ENCODE data around the gene MAN2B1. TPM values are rescaled to one million over a fixed set of nuclear protein-coding genes. Genes with fewer than 3 reads are reported as not detected.
"Not testable (repeated sequence)": the region's sequence is repeated elsewhere in the genome, so short reads cannot be mapped to it uniquely, and the experiment has no call there.

Gene MAN2B1
- total RNA-seq, result 10 to 100 TPM; 51.9 to 84.2 (median 68.0) TPM

DNA sequence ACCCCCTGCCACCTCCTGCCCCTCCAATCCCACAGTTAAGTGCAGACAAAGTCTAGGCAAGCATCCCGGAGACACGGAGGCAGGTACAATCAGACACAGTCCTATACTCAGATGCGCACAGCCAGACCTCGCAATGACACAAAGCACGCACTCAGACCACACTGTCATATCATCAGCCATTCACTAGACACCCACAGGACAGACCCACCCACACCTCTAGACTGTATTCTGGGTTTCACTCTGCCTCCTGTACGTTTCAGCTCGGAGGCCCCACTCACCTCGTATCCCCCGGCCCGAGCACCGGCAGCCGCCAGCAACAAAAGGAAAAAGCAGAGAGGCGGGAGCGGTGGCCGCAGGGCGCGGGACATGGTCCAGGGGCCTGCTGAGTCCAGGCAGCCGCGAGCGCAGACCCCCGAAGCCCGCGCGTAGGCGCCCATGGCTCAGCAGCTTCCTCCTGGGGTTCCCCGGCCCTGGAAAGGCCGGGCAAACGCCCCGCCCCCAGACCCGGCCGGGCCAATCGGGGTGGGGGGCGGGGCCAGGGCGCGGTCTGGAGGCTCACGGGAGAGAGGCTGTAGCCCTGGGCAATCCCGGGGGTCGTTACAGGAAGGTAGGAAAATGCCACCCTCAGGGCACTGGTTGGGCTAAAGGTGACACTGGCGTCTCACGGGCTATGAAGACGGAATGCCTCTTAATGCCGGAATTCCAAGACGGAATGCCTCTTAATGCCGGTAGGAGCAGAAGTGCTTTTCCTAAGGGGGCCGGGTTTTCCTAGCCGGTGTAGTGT is at the start of gene MAN2B1, which contains the start of gene WDR83:
MAN2B1 (minus strand) TSS at position 478 of the 784 bp plus-strand sequence; CDS start at position 437, 41 bp downstream.
WDR83 (plus strand) TSS at position 543 of the 784 bp plus-strand sequence. CDS start 2,984 bp downstream, outside the sequence.
- Histone ChIP-seq H3K27ac (peak within 1 kb of the TSS; percentile 72 to 96 (median 74)), H3K27me3 (no peaks in the 10 kb centered on the region), H3K36me3 (peaks cover 0 to 36% (median 0%) of the 10 kb centered on the region in 3 donors), H3K4me1 (peaks cover 0 to 42% (median 25%) of the 10 kb centered on the region in 4 donors), H3K4me3 (peak within 1 kb of the TSS; percentile 61 to 92 (median 88)), H3K9me3 (no peaks in the 10 kb centered on the region)
- TF ChIP-seq, protein P1, sequence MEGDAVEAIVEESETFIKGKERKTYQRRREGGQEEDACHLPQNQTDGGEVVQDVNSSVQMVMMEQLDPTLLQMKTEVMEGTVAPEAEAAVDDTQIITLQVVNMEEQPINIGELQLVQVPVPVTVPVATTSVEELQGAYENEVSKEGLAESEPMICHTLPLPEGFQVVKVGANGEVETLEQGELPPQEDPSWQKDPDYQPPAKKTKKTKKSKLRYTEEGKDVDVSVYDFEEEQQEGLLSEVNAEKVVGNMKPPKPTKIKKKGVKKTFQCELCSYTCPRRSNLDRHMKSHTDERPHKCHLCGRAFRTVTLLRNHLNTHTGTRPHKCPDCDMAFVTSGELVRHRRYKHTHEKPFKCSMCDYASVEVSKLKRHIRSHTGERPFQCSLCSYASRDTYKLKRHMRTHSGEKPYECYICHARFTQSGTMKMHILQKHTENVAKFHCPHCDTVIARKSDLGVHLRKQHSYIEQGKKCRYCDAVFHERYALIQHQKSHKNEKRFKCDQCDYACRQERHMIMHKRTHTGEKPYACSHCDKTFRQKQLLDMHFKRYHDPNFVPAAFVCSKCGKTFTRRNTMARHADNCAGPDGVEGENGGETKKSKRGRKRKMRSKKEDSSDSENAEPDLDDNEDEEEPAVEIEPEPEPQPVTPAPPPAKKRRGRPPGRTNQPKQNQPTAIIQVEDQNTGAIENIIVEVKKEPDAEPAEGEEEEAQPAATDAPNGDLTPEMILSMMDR (IDR thresholded peaks at IDR 0.05), result no peak
- peak in 1 of 2 donors; percentile 14 for TF ChIP-seq POLR2A (IDR thresholded peaks at IDR 0.05)
- DNase-seq, result peak; percentile 85 to 90 (median 88)

DNA sequence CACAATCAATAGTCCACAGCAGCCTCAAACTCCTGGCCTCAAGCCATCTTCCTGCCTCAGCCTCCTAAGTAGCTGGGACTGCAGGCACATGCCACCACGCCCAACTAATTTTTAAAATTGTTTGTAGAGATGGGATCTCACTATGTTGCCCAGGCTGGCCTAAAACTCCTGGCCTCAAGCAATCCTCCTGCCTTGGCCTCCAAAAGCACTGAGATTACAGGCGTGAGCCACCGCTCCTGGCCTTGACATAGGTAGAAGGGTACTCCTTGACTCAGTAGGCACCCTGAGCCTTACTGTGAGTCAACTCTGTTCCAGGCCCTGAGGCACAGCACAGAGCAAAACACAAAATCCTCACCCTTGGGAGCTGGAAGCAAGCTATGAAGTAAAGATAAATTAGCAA is 49.4 kb upstream of the MAN2B1 start:
- H3K36me3 ChIP-seq, result peaks cover 0 to 61% (median 0%) of the 10 kb centered on the region in 3 donors
- H3K9me3 ChIP-seq, result no peaks in the 10 kb centered on the region
- H3K4me3 ChIP-seq, result no peak overlapping the region
- TF ChIP-seq, protein P1 (IDR thresholded peaks at IDR 0.05), result no peak
- no peak for TF ChIP-seq POLR2A (IDR thresholded peaks at IDR 0.05)
- H3K27me3 ChIP-seq, result no peaks in the 10 kb centered on the region
- DNase-seq, result no peak
- H3K4me1 ChIP-seq, result peaks cover 0 to 11% (median 4%) of the 10 kb centered on the region in 4 donors
- no peak overlapping the region for H3K27ac ChIP-seq

DNA sequence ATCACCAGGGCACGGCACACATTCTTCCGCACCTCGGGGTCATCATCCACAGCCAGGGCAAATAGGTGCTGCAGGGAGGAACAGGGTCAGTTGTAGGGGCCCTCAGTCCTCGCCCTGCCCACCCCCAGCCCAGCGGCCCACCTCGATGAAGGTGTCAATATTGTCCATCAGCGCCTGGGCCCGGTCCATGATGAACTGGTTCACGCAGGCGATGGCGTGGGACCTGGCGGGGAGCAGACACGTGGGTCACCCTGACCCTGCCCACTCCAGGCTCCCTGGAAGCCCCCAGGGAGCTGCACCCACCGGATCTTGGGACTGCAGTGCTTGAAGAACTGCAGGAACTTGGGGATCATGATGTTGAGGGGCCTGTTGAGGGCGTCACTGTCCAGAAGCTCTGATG is 48.6 kb upstream of the MAN2B1 start:
- H3K27me3 ChIP-seq, result no peaks in the 10 kb centered on the region
- H3K36me3 ChIP-seq, result peaks cover 0 to 70% (median 0%) of the 10 kb centered on the region in 3 donors
- TF ChIP-seq, protein P1 (IDR thresholded peaks at IDR 0.05), result no peak
- TF ChIP-seq POLR2A (IDR thresholded peaks at IDR 0.05), result no peak

DNA sequence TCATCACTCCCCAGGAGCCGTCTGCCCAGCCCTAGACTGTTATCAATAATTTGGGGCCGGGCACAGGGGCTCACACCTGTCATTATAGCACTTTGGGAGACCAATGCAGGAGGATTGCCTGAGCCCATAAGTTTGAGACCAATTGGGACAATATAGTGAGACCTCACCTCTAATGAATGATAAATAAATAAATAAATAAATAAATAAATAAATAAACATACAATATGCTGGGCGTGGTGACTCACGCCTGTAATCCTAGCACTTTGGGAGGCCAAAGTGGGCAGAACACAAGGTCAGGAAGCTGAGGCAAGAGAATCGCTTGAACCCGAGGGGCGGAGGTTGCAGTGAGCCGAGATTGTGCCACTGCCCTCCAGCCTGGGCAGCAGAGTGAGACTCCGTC is 46.8 kb upstream of the MAN2B1 start:
- H3K4me3 ChIP-seq, DNase-seq, H3K27ac ChIP-seq, H3K4me1 ChIP-seq, H3K9me3 ChIP-seq, H3K27me3 ChIP-seq: not testable (repeated sequence)
- H3K36me3 ChIP-seq, result peaks cover 0 to 80% (median 0%) of the 10 kb centered on the region in 3 donors

More for the DNA sequence above, 48.6 kb upstream of the MAN2B1 start:
- Histone ChIP-seq H3K9me3 (no peaks in the 10 kb centered on the region), H3K4me3 (no peak overlapping the region), H3K27ac (no peak overlapping the region), H3K4me1 (peaks cover 0 to 3% (median 0%) of the 10 kb centered on the region in 4 donors)
- no peak for DNase-seq

DNA sequence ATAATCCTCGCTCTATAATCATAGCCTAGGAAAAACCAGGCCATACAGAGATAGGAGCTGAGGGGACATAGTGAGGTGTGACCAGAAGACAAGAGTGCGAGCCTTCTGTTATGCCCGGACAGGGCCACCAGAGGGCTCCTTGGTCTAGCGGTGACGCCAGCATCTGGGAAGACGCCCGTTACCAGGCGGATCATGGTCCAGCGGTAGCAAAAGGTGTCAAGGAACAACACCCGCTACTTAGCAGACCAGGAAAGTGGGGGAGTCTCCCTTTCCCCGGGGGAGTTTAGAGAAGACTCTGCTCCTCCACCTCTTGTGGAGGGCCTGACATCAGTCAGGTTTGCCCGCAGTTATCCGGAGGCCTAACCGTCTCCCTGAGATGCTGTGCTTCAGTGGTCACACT is 45.5 kb upstream of the MAN2B1 start:
- H3K4me3 ChIP-seq, DNase-seq, H3K27ac ChIP-seq, H3K4me1 ChIP-seq, H3K9me3 ChIP-seq, H3K27me3 ChIP-seq: not testable (repeated sequence)
- TF ChIP-seq, protein P1 (IDR thresholded peaks at IDR 0.05), result peak in 4 of 6 experiments; percentile 20 to 60 (median 52)
- peaks cover 0 to 82% (median 0%) of the 10 kb centered on the region in 3 donors for H3K36me3 ChIP-seq

DNA sequence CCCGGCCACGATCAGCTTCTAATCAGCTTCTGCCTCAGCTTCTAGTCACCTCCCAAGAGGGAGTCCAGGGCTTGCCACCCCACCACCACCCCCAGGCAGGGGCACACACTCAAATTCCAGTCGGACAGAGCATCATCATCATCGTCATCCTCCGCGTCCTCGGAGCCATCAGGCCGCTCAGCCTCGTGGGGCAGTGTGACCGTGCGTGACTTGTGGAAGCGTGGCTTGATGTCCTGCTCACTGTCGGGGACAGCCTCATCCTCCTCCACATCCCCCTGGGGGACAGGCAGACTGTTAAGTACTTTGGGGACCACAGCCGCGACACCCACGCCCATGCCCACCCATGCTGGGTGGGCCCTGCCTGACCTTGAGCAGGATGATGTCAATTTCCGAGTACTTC is 44.6 kb upstream of the MAN2B1 start:
- Histone ChIP-seq H3K27ac (no peak overlapping the region), H3K36me3 (peaks cover 0 to 91% (median 0%) of the 10 kb centered on the region in 3 donors), H3K4me3 (no peak overlapping the region), H3K4me1 (no peaks in the 10 kb centered on the region), H3K9me3 (no peaks in the 10 kb centered on the region), H3K27me3 (no peaks in the 10 kb centered on the region)
- DNase-seq, result no peak
- no peak for TF ChIP-seq POLR2A (IDR thresholded peaks at IDR 0.05)
- TF ChIP-seq, protein P1 (IDR thresholded peaks at IDR 0.05), result no peak

Data from Peyer's patch (tissue), 4 donors.